GM19240 (cell line): ENCODE data around the gene SLC41A3.

Experiments
- DNase-seq: peaks from one replicate; pipeline ENCODE4 v3.0.0; 2011; ENCODE audit warnings: low spot score; ENCODE audit not compliant: insufficient read length

Gene SLC41A3

DNA sequence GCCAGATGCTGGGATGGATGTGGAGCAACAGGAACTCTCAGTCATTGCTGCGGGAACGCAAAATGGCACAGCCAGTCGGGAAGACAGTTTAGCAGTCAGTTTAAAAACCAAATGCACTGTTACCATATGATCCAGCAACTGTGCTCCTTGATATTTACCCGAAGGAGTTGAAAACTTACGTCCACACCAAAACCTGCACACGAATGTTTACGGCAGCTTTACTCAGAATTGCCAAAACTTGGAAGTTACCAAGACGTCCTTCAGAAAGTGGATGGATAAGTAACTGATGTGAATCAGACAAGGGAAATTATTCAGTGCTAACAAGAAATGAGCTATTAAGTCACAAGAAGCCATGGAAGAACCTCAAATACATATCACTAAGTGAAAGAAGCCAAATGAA is 36.1 kb upstream of the SLC41A3 start:
- no peak for DNase-seq

DNA sequence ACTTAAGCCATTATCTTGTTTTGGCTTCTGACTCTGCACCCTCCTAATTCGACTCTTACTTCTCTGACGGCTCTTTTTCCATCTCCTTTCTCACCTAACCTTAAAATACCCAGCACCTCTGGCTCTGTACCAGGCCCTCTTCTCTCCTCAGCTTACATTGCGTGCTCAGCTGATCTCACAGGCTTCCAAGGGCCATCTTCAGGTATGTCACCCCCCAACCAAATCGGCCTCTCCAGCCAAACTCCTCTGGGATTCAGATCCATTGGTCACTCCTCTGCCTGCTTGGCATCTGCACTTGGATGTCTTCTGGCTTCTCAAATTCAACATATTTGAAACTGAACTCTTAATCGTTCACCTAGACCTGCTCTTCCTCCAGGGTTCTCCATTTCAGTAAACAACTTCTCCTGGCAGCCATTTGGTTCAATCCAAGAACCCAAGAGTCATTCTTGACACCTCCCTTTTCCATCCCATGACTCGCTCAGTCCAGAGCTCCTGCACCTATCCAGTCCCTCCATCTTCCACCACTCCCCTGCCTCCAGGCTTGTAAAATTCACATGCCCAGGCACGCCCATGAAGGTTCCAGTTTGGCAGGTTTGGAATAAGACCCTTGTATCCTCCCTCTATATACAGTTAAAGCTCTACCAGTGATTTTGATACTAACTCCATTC is 35.2 kb upstream of the SLC41A3 start:
- no peak for DNase-seq

DNA sequence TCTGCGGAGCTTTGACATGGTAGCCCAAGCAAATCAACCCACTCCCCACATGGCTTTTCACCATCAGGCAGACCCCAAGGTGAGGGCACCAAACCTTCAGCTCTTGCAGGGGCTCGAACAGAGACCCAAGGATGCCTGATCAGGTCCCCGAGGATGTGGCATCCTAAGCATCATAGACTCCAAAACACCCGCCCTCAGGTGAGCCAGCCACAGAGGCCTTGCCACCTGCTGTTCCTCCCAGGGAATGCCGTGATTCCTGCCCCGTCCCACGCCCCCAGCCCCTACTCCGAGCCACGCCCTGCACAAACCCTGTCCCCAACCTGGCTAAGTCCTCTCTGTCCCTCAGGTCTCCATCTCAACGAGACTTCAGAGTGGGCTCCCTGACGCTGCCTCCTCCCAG is 34.7 kb upstream of the SLC41A3 start:
- DNase-seq: no peak

DNA sequence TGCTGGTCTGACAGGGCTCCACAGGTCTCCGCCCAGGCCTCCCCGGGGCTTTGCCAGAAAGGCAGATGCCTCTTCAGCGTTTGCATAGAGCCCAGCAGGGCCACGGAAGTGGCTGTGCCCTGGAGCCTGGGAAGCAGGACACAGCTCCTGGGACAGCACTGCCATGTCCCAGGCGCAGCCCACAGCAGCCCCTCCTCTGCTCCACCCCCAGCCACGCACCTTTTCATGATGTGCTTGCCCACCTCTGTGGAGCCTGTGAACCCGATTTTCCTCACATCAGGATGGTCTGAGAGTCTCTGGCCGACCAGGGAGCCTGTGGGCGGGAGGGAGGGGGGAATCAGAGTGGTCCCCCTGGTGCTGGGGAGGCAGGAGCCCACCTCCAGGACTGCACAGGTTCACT is 33.9 kb upstream of the SLC41A3 start:
- DNase-seq: no peak

DNA sequence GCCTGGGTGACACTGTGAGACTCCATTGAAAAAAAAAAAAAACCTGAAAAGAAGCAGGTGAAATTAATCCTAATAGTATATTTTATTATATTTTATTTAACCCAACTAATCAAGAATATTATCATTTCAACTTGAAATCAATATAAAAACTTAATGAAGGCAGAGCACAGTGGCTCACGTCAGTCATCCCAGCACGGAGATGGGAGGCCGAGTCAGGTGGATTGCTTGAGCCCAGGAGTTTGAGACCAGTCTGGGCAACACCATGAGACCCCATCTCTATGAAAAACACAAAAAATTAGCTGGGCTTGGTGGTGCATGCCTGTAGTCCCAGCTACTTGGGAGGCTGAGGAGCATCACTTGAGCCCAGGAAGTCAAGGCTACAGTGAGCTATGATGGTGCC is 33.3 kb upstream of the SLC41A3 start:
- DNase-seq: no peak

DNA sequence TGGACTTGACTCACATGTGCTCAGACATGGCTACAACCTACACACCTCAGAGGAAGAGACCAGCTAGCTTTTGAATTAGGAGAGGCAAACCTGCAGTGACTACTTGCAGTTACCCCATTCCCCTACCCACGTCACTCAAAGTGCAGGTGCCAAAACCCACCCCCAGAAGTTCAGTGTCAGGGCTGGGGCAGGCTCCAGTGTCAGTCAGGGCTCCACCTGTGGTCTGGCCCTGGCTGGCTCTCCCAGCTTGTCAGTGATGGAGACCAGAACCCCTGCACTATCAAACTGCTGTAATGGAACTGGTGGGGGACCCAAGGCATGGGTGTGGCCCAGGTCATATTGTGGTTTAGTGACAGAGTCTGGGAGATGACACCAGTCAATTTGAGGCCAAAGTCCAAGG is 32.6 kb upstream of the SLC41A3 start:
- DNase-seq: no peak

DNA sequence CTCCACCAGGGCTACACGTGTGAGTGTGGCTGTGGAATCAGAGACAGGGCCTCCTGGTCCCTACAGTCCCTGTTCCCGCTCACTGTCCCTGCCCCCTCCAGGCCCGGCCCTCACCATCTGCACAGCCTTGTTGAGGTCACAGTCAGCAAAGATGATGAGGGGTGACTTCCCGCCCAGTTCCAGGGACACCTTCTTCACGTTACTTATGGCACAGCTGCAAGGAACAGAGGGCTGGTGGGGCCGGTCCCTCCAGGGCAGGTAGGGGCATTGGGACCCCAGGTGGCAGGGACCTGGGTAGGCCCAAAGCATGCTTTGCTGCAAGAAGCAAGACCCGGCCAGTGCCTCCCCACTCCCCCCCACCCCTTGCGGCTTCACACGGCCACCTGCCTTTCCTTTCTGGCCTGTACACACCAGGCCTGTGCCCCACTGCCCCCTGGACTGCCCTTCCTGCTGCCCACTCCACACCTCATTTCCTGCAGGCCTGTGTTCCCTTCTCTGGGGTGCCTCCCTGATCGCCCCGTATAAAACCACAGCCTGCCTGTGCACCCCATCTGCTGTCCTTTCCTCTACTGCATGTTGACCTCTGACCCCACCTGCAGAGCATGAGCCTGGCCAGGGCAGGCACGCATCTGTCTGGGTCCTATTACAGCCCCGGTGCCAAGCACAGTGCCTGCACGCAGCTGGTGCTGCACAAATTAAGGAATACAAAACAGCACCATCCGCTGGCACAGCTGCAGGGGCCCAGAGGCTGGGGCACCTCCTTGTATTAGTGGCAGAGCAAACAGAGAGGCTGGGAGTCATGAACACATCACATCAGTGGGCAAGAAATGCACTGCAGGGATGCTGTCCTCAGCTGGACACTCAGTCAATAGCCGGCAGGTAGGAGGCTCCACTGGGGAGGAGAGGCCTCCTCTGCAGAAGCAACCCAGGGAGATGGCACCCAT is 30.8 kb upstream of the SLC41A3 start:
- DNase-seq: no peak

DNA sequence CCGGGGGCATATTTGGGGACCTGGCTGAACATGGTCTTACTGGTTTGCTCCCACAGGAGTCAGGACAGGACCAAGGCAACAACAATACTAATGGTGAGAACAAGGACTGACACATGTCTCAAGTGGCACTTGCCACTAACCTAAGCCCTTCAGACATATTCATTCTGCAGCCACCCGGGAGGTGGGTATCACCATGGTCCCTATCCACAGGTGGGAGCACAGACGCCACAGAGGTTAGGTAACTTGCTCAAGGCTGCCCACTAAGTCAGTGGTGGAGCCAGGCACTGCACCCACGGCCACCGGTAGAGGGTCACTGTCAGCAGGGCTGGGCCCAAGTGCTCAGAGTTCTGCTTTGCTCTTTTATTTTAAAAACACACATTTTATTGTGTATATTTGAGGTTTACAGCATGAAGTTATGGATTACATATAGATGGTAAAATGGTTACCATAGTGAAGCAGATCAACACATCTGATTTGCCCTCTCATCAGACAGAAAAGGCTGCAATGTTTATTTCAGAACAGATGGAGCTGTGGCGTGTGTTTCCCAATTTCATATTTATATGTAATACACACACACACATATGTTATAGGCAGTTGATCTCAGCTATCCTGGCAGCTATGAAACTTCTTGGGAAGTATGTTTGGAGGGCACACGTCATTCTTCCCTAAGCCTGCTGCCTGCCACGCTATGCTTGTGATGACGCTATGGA is 30.0 kb upstream of the SLC41A3 start:
- DNase-seq: peak; percentile 32

DNA sequence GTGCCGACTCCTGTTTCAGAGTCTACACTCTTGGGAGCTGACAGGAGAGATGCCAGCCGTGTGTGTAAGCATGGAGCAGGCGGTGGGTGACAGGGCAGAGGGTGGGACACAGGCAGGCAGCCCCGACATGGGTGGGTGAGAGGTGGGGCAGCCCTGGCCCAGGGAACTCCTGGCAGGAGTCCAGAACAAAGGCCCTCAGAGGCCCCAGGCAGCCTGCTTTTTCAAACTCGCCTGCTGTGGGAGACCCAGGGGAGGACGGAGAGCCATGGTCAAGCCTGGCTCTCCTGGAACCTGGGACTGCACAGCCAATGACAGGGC is 29.3 kb upstream of the SLC41A3 start:
- no peak for DNase-seq

DNA sequence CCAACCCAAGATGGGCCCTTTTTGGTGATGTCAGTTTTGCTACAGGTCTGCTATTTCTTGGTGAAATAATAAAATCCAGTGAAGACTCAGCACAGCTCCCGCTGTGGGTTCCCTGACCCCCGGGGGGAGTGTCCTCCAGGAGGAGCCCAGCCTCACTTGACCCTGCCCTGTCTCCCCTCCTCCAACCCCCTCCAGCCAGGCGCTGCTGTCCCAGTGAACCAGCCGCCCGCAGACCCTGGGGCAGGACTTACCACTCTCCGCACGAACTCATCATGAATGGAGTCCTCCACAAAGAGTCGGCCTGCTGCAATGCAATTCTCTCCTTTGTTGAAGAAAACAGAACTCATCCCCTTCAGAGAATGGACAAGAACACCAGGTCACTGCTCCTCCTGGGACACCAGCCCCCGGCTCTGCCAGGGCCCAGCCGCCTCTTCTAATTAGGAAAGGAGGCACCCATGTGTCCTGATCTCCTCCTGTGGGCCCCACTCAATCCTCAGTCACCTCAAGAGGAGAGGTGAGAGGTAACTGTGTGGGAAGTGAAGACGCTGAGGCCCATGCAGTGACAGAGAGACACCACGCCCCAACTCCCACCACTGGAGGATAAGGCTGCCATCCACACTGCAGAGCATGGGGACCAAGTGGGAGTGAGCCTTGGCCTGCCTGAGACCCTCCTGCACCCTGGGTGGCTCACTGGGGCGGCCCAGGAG is 28.8 kb upstream of the SLC41A3 start:
- no peak for DNase-seq

DNA sequence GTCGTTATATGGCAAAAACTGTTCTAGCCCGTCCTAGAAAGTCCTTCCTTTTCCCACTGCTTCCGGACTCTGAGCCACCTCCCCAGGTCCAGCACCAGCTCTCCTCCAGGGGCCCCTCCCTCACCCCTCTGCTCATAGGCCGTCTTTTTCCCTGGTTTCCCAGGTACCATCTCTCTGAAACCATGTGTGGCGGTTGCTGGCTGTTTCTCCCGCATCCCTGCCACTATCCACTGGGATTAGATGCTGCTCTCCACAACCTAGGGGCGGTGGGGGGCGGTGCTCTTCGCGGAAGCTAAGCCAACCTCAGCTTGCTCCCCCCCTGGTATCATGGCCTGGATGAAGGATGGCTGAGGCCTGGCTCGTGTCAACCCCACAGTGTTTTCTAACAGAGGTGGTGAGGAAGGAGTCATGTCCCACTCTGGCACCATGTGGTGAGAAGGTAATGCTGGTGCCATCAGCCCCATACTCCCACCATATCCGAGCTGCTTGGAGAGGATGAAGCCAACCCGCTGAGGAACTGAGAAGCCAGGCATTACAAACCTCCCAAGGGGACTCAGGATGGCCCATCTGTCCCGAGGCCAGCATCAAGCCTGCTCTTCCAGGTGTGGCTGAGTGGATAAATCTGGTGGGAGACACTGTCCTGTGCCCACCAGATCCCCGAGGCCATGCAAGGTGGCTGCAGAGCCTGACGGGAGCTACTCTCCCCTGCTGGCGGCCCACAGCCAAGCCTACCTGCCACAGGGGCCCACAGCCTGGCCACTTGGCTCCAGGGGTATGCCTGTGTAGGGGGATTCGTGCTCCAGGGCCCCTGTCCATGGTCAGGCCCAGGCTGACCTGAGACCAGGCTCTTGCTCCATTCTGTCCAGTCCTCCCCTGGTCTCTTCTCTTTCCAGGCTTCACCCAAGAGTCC is 27.9 kb upstream of the SLC41A3 start:
- DNase-seq: no peak

DNA sequence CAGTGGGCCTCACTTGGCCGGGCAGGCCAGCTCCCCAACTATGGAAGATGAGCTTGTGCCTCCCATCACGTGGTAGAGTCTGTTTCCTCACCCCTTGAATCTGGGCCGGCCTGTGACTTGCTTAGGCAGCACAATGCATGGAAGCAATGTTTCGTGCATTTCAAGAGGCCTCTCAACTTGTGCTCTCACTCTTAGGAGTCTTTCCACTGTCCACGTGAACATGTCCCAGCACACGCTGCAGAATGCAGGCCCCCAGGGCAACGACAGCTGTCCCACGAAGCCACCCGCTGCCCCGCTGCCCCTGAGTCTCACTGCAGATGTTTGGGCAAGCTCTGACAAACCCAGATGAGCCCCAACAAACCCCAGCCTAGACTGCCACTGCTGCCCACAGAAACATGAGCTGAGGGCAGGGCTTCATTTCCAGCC is 27.2 kb upstream of the SLC41A3 start:
- DNase-seq: no peak

DNA sequence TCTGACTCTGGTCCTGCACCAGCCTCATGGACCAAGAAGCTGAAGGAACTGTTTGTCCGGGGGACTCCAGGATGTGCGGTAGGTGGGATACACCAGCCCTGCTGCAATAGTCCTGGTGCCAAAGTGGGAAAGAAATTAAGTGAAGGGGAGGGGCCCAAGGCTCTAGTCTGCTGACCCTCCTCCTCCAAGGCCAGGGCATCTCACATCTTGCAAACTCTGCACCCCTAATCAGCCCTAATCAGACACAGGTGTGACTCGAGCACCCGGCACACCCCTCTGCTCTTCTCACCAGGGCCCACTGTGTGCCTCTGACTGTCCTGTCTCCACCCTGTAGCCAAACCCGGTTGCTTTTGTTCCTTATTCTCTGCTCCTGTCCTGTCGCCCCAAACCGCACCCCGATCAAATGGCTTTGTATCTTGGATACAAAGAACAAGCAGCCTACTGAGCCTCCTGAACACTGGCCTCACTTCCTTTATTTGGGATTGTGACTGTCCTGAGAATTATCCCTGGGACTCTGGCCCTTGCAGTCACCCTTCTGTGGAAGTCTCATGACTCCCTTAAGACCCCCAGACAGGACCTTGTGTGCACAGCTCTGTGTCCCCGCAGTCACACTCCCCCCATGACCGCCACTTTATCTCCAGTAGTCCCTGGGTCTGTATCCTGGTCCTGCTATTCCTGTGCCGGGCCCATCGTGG is 26.7 kb upstream of the SLC41A3 start:
- DNase-seq: no peak

DNA sequence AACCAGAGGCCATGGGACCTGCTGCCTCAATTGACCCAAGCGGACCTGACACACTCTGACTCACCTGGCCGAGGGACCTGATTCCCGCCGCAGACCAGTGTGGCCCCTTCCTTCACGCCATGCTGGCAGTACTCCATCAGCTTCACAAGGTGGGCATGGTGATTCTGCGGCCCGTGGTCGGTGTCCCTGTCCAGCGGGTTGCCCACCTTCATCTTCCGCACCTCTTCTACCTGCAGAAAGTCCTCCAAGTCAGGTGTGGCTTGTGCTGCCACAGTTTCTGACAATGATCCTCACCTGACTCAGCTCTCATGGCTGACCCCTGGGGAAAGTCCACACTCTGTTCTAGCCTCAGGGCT is 25.9 kb upstream of the SLC41A3 start:
- DNase-seq: no peak

DNA sequence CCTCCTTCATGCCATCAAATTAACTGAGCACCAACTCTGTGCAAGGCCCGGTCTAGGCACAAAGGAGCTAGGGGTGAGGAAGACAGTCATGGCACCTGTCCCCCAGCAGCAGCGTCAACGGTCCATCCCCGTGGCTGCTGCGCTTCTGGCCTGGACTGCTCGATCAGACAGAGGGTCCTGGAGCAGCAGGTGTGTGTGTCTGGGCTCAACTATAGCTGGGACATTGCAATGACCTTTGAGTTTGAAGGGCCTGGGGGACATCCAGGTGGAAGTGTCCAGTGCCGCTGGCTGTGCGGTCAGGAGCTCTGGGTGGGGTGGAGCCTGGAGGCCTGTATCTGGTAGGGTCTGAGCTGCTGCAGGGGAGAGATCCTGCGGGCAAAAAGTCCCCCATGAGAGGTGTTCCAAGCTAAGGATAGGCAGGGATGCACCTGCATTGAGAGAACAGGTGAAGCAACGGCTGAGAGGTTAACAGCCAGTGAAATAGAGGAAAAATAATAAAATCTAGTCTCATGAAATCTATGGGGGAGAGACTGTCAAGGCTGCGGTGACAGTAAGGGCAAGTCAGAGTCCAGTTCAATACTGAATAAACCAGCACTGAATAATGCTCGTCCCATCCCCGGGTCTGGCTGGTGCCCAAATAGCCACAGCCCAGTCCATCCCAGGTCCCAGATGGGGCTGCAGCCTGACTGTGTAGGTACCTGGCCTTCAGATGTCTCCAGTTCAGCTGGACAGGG is 25.4 kb upstream of the SLC41A3 start:
- no peak for DNase-seq

DNA sequence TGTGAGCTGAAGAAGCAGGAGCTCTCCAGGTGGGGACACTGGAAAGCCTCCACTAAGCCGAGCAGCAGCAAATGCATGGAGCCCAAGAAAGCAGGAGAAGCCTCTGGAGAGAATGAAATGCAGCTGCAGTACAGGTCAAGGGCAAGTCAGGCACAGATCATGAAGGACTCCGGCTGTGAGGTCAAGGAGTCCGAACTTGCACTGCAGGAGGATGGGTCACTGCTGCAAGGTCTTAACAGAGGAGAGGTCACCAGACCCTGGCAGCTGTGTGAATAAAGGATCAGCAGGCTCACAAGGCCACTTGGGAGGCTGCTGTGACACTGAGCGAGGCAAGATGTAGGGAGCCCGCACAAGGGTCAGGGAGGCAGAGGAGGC is 24.7 kb upstream of the SLC41A3 start:
- DNase-seq: no peak

DNA sequence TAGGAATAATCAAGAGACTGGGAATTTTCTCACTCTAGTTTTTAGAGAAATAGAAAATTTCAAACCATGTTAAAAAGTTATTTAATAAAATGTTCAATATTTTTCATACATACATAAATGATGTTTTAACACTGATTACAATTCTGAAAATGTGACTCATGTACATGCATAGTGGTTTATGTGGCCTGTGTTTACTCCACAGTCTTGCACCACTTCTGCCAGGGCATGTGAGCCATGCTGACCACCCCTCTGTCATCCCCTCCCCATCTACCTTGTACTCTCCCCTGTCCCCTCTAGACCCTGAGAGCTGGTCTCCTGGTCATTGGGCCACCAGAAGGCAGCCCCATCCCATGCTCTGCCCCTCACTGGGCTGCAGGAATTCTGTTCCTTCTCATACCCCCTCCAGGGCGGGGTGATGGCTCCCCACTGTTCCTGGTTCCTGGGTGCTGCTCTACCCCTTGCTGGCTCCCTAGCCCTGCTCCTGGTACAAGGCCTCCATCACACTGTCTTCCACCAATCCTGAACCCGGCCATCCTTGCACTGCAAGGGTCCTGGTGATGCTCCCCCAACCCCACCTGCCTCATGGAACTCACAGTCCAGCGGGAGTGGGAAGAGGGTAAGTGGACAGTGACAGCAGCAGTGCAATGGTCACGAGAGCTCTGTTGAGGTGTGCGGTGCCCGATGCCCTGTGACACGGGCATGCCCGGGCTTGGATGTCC is 24.2 kb upstream of the SLC41A3 start:
- no peak for DNase-seq

DNA sequence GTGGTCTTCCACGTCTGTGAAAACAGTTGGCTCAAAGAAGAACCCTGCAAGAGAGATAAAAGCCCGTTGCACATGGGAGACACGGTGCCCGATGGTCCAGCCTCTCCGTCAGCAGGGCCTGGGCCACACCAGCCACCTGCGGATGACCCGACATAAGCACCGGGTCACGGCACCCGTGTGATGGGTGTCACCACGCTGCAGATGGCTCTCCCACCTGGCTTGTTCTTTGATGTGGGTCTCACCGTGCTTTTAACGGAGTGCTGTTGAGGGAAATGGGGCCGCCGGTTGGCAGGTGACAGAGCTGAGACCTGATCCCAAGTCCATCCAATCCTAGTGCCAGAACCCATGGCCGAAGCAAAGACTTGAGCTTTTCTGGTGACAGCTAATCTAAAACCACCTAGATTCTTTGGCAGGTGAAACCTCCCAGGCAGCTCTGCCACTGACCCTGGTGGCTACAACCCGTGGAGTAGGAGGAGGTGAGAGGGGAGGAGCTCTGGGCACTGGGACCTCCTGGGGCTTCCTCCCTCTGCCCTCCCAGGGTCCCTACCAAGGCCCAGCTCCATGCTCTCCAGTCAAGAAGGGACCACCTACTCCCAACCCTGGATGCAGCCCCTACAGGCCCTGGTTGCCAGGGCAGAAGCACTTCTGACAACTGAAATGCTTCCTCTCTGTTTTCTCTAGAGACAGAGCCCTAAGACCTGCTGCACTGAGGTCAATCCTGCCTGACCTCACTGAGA is 23.4 kb upstream of the SLC41A3 start:
- DNase-seq: no peak
